CD4-positive, alpha-beta T cell treated with Interleukin-17A for 1 hour (primary cell): ENCODE measurements around the gene HOXC10.
A peak's percentile ranks its signal among the peaks of the same experiment; 100 is the strongest.

Source experiments
- DNase-seq: peaks from one replicate; pipeline ENCODE4 v3.0.0-alpha.2; 2020

The HOXC10 gene

GRCh38 chr12:54004063-54004840 is 19.3 kb downstream of the HOXC10 start:
- no peak for DNase-seq

- DNase-seq: no peak
These were observed 20.0 kb downstream of the HOXC10 start for GRCh38 chr12:54004841-54005530.

GRCh38 chr12:54005531-54005852 is 20.5 kb downstream of the HOXC10 start:
- DNase-seq: no peak

- DNase-seq: peak; percentile 86
These were observed 21.1 kb downstream of the HOXC10 start for GRCh38 chr12:54005853-54006558.

- no peak for DNase-seq
These were observed 21.7 kb downstream of the HOXC10 start for GRCh38 chr12:54006559-54007220.

- DNase-seq: no peak
These were observed 22.8 kb downstream of the HOXC10 start for GRCh38 chr12:54007538-54008259.

- DNase-seq: no peak
These were observed 23.3 kb downstream of the HOXC10 start for GRCh38 chr12:54008260-54008552.

- DNase-seq: no peak
These were observed 24.5 kb downstream of the HOXC10 start for GRCh38 chr12:54009171-54010052.

- DNase-seq: no peak
These were observed 25.4 kb downstream of the HOXC10 start for GRCh38 chr12:54010053-54010971.

GRCh38 chr12:54010972-54011664 is 26.2 kb downstream of the HOXC10 start:
- no peak for DNase-seq

- no peak for DNase-seq
These were observed 27.0 kb downstream of the HOXC10 start for GRCh38 chr12:54011665-54012532.

- DNase-seq: no peak
These were observed 27.9 kb downstream of the HOXC10 start for GRCh38 chr12:54012631-54013409.

- no peak for DNase-seq
These were observed 29.6 kb downstream of the HOXC10 start for GRCh38 chr12:54014377-54015017.

GRCh38 chr12:54015018-54015931 is 30.3 kb downstream of the HOXC10 start:
- no peak for DNase-seq

- no peak for DNase-seq
These were observed 31.1 kb downstream of the HOXC10 start for GRCh38 chr12:54016051-54016450.

- DNase-seq: no peak
These were observed 31.6 kb downstream of the HOXC10 start for GRCh38 chr12:54016478-54016964.
